HFF-Myc (cell line): ENCODE results near the gene FAM199X.
A peak's percentile ranks its signal among the peaks of the same experiment; 100 is the strongest.

Source experiments
- DNase-seq: peaks from one replicate; pipeline ENCODE4 v3.0.0-alpha.2; 2011; ENCODE audit warnings: low read depth; ENCODE audit errors: extremely low read depth
- H3K4me3 ChIP-seq: replicated peaks from 2 replicates; pipeline ENCODE4 v1.5.1; 2011; ENCODE audit warnings: low read depth, mild to moderate bottlenecking, control low read depth, low read length
- CTCF ChIP-seq: IDR thresholded peaks from 2 replicates; pipeline ENCODE4 v1.5.1; 2012; ENCODE audit warnings: mild to moderate bottlenecking, low read depth, low read length, control low read depth; ENCODE audit errors: missing control alignments

The FAM199X gene

GRCh38 chrX:104134583-104135261 is 31.5 kb upstream of the FAM199X start:
- DNase-seq, result no peak
- no peak for TF ChIP-seq CTCF
- no peak overlapping the region for H3K4me3 ChIP-seq

- no peak for DNase-seq
- TF ChIP-seq CTCF, result no peak
- H3K4me3 ChIP-seq, result no peak overlapping the region
These were observed 30.6 kb upstream of the FAM199X start for GRCh38 chrX:104135677-104136076.

GRCh38 chrX:104136241-104137019 is 29.8 kb upstream of the FAM199X start:
- DNase-seq, result peak; percentile 61
- peak; percentile 65 for TF ChIP-seq CTCF
- peak overlapping the region; percentile 23 for H3K4me3 ChIP-seq

GRCh38 chrX:104137496-104137895 is 28.8 kb upstream of the FAM199X start:
- no peak overlapping the region for H3K4me3 ChIP-seq
- no peak for DNase-seq
- TF ChIP-seq CTCF, result no peak

GRCh38 chrX:104141087-104141760 is 25.0 kb upstream of the FAM199X start:
- no peak for DNase-seq
- no peak overlapping the region for H3K4me3 ChIP-seq
- no peak for TF ChIP-seq CTCF

GRCh38 chrX:104151037-104151436 is 15.2 kb upstream of the FAM199X start:
- TF ChIP-seq CTCF, result no peak
- DNase-seq, result no peak
- no peak overlapping the region for H3K4me3 ChIP-seq
